GM11168 (cell line): Measurements from ENCODE around the gene ABHD8.

Experiments
- in situ Hi-C: fragments of 300-500 bp; cut with MboI; formaldehyde crosslinking; loops from one replicate; pipeline ENCODE4 v1.12.0; 2022; ENCODE audit warnings: low sequenced_read_pairs; ENCODE audit not compliant: unreplicated experiment

ABHD8 gene

DNA sequence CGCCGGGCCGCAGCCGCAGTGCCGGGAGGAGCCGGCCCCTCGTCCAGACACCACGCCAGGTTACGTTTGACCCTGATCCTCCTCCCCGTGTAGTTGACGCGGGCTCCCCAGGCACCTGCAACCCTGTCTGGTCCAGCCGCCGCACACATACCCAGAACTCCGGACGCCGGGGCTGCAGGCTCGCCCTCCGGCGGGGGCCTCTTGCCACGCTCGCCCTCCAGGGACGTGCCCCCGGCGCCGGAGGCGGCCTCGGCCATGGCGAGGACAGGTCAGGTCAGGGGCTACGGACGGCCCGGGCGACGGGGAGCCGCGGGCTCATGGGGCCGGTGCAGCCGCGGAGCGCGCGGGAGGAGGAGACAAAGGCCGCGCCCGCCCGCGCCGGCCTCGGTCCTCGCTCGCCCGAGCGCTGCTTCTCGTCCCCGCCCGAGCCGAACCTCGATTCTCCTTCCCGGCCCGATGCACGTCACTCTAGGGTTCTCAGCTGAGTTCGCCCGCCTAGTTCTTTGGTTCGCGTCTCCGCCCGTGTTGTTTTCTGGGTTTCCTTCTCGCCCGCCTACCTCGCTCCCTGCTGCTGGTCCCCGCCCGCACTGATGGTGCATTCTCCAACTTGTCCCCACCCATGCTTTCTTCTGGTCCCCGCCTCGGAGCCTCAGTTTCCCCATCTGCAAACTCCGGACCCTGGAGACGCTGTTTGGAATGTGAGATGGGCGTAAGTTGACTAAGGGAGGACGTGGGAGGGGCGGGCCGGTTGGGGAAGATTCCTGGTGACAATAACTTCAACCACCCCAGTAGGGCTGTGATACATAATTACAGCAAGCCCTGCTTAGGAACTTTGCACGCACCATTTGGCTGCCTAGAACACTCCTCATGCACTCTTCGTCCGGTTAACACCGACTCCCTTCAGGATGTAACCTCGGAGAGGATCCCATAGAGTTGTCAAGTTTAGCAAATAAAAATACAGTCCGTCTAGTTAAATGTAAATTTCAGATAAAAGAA lies 31.5 kb upstream of the ABHD8 start, which contains the start of gene ANO8:
ANO8 (minus strand) TSS at position 442 of the 996 bp plus-strand sequence; CDS start at position 257, 185 bp downstream.
- in situ Hi-C loops, result no loop called here

DNA sequence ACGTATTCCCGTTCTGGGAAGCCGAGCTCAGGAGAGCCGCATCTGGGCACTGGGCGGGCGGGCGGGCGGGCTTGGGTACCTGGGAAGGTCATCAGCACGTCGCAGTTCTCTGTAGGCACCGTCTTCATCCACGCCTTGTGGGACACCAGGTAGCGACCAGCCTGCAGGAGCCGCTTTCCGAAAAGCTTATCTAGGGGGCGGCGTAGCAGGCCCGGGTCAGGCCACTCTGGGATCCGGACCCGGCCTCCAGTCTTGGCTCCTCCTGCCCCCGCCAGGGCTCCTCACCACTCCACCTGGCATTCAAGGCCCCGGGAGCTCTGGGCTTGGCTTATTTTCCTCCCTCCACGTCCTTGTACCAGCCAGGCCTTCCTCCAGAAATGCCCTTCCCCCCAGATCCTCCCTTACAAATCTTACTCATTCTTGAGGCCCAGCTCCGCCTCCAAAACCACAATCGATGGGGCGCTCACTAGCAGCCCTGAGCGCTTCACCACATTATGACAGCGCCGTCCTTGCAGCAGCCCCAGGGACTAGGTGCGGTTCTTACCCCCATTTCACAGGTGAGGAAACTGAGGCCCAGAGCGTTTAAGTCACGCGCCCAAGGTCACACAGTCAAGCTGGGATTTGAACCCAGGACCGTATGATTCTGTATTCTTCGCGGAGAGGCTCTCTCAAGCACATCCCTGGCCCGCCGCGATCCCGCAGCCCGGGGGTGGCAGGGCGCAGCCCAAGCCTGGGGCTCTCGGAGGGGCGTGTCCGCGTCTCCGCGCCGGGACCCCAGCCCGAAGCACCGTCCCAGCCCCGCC lies 30.6 kb upstream of the ABHD8 start:
- in situ Hi-C loops, result no loop called here

DNA sequence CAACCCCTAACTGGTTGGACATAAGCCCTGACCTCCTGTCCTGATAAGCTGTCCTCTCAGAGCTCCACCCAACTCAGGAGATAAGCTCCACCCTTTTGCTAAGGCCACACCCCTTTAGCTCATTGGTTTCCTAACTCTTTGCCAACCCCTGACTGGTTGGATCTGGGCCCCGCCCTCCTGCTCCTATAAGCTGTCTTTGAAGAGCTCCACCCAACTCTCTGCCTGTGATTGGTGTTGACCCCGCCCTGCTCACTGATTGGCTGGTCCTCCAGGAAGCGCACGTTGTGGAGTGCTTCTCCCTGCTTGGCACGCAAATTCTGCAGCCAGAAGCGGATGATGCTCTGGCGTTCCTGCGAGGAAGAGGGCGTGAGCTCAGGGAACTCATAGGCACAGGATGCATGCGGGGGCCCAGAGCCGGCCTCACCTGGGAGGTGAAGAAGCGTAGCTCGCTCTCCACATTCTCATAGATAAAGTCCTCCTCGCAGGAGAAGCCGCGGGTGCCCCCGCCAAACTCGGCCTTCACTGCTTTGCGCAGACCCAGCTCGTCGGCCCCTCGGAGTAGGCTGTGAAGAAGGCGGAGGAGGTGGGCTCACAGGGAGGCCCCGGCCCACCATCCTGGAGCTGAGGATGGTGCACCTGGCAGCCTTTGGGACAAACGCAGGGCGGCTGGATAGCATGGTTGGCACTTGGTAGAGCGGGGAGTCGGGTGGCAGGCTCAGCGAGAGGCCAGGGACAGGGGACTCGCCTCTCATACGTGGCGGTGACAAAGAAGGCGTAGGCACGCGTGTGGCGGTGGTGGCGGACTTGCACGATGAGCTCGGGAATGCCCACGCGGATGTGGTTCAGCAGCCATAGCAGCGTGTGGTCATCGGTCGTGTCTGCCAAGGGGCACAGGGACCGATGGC lies 29.7 kb upstream of the ABHD8 start:
- in situ Hi-C loops, result no loop called here

DNA sequence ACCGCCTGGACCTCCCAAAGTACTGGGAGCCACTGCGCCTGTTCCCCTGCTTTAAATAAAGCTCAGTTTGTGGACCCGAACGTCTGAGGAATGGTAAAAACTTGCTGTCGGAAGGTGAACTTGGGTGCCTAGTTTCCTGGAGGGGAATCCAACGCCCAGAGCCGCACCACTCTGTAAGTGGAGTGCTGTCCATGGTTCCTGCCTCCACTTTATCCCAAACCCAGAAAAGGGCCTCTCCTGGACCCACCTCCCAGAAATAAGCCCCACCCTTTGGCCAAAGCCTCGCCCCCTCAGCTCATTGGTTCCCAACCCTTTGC lies 29.1 kb upstream of the ABHD8 start:
- in situ Hi-C loops, result no loop called here

DNA sequence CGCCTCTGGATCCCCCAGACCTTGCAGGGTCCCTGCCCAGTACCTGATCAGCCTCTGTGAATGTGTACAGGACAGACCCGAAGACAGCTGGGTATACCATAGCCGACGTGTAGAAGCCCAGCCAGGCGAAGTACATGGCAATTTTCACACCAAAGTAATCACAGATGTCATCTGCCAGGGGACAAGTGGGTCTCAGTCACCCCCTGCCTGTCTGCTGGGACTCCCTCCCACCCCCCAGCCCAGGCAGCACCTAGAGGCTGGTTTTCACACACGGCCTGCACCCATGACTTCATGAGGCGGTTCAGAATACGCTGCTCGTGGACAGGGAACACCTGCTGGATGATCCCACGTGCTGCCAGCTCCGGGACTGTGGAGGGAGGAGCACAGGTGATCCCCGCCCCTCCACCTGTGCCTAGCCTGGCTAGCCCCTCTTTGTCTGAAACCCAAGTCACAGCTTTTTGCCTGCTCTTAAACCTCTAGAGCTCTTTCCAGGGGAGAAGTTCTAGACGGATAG lies 27.9 kb upstream of the ABHD8 start:
- in situ Hi-C loops, result no loop called here

DNA sequence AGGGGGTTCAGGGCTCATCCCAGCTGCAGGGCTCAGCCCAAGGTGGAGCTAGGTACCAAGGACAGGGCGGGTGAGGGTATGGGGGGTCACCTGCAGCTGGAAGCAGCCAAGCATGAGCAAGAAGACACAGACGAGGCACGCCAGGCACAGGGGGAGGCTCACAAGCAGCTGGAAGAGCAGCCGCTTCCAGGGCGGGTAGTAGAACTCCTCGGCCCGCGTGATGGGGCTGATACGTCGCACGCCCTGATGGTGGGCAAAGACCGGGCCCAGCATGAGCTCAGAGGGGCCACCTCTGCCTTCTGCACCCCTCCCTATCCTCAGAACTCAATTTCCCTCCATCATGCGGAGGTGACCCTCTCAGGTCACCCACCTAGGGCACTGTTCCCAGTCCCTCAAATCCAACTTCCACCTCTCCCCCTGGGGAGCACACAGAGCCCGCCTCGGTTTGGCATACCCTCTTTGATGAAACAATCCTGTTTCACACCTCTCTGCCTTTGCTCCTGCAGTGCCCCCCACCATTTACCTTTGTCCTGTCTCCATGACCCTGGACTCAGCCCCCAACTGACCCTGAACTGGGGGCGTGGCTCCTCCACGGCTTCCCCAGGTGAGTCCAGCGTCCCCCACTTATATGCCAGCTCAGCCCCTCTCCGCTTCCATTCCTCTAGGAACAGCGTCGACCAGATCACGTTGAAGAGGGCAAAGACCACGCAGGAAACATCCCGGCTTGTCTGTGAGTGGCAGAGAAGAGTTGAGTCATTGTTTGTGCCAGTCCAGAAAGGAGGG lies 27.2 kb upstream of the ABHD8 start:
- in situ Hi-C loops, result no loop called here

DNA sequence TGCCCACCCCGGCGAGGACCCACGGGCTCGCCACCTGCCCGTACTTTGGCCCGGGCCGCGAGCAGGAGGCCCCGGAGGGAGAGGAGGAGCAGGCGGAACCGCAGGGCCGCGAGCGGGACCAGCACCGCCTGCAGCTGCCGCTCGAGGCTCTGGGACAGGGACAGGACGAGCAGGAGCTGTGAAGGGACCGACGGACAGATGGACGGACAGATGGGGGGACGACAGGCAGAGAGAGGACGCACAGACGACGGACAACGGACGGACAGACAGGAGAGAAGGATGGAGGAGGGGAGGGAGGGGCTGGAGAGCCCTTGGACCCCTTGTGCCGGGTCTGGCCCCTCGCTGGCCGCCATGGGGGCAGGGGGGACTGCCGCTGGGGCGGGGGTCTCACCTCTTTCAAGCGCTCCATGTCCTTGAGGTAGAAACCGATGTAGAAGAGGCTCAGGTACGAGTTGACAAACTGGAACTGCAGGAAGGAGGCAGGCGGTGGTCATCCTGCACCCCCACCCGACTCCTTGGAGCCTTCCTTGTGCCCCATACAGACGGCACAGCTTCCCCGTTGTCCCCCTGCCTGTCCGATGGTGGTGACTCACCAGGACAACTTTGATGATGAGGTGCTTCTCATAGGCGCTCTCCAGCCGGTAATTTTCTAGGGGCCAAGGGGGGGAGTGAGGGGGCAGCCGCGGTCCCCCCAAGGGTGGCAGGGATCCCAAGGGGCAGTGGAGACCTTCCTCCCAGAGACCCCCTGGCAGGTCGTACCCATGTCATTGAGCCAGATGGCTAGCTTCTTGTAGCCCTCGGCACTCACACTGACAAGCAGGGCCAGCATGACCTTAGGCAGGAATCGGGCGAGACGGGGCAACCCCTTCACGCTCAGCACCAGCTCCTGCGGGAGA lies 26.4 kb upstream of the ABHD8 start:
- in situ Hi-C loops, result no loop called here

DNA sequence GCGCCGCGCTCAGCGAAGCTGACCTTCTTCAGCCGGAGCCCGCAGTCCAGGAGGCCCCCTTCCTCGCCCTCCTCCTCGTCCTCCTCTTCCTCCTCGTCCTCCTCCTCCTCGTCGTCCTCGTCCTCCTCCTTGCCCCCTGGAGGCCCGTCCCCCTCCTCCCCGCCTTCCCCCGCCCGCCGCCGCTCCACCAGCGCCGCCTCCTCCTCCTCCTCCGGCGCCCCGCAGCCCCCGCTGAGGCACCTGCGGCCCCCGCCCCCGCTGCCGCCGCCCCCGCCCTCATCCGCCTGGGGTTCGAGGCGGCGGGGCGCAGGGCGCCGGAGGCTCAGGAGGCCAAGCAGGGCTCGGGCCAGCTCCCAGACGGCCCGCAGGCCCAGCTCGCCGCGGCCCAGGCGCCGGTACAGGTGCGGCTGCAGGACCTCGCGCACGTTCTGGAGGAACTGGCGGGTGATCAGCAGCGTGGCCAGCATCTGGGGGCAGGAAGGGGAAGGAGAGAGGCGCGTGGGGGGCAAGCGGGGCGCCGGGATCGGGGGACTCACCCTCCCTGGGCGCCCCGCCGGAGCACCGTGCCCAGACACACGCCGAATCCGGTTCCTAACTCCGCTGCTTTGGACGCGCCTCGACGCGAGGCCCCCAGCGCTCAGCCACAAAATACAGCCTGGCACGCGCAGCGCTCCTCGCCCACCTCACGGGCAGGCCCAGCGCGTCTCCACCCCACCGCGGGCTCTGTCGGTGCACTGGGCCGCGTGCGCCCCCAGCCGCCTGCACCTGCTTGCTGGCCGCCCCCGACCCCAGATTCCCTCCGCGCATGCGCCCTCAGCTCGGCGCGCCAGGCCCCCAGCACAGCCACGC lies 25.5 kb upstream of the ABHD8 start:
- in situ Hi-C loops, result no loop called here

DNA sequence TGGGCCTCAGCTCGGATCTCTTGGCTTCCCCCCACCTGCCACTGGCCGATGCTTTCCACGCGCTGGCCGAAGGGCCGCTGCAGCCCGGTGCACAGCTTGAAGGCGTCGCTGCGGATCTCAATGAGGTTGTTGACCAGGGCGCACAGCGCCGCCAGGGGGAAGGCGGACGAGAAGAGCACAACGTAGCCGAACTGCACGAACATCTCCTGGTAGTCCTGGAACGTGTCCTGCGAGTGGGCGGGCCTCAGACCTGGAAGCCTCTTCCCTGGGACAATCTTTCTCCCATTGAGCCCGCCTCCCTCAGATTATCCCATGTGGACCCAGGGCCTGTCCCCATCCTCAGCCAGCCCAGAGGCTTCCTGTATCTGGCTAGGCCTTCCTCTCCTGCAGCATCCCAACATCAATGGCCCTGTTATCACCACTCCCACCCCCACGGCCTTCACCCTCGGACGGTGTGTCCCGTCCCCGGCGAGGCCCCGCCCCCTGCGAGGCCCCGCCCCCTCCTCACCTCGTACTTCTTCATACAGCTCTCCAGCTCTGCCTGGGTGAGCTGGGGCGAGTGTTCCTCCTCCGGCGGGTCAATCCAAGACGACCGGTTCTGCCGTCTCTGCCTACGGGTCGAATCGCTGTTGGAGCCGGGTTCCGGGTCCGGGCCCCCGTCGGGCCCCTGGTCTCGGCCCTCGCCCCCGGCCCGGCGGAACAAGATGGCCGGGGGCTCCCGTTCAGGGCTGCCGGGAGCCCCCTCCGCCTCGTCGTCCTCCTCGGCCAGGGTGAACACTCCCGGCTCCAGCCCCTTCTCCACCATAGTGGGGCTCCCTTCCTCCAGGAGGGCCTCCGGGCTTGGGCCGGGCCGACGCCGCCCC lies 24.7 kb upstream of the ABHD8 start:
- in situ Hi-C loops, result no loop called here

DNA sequence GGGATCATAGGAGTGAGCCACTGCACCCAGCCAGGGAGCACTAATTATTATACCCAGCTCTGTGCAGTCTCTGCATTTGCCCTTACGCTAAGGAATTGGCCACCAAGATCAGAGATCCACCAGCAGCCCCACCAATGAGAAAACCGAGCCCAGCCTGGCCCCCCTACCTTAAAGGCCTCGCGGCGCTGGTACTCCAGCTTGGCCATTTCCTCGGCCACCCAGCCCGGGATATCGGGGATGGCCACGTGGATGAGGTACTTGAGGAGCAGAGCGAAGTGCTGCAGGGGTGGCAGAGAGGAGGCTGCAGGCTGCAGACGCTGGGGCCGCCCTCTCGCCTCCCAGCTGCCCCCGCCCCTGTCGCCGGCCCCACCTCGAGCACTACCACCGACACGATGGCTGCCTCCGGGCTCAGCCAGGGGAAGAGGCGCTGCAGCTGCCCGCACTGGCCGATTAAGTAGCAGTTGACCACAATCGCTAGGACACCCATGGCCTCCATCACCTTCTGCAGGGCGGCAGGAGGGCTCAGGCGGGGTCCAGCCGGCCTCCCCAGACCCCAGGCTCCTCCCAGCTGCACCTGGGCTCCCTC lies 23.9 kb upstream of the ABHD8 start:
- in situ Hi-C loops, result no loop called here

DNA sequence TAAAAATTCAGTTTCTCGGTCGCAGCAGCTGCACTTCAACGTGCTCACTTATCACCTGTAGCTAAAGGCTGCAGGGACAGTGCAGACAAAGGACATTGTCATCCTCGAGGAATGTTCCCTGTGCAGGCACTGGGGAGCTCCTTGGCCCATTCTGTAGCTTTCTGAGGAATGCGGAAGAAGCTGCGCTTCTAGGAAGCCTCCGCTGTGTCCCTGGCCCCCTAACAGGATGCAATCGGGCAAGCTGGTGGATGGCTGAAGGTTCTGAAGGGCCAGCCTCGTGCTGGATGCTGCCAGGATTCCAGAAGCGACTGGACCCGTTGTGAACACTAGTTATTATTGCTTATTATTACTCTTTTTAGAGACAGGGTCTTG lies 23.4 kb upstream of the ABHD8 start:
- in situ Hi-C loops, result no loop called here

DNA sequence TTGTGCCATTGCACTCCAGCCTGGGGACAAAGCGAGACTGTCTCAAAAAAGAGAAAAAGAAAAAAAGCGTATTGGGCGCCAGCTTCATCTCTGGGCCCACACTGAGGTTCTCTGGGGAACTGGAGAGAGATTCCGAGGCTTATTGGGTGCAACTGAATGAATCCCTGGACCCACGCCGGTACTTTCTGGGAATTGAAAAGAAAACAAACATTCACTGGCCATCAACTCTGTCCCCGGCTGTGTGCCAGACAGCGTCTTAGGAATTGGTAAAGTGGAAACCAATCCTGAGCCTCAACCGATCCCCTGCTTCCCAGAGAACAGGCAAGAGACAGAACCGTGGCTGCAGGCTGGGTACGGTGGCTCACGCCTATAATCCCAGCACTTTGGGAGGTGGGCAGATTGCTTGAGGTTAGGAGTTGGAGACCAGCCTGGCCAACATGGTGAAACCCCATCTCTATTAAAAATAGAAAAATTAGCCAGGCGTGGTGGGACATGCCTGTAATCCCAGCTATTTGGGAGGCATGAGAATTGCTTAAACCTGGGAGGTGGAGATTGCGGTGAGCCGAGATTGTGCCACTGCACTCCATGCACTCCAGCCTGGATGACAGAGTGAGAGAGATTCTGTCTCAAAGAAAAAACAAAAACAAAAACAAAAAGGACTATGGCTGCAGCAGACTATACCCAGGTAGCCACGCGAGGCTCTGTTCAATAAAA lies 22.8 kb upstream of the ABHD8 start:
- in situ Hi-C loops, result no loop called here

DNA sequence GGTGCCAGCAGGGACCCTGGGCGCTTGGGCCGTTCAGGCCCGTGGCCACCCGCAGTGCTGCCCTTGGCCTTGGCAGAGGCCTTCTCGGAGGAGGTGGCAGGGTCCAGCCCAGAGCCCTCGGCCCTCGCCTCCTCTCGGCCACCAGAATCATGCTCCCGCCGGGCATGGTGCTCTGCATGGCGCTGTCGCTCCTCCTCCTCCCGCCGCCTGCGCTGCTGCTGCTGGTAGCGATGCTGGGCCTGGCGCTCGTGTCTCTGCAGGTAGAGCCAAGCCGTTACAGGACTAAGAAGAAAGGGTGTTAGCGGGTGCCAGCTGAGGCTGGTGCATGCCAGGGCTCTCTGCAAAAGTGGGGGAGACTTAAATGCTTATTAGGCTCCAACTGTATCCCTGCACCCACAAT lies 21.9 kb upstream of the ABHD8 start:
- in situ Hi-C loops, result no loop called here

DNA sequence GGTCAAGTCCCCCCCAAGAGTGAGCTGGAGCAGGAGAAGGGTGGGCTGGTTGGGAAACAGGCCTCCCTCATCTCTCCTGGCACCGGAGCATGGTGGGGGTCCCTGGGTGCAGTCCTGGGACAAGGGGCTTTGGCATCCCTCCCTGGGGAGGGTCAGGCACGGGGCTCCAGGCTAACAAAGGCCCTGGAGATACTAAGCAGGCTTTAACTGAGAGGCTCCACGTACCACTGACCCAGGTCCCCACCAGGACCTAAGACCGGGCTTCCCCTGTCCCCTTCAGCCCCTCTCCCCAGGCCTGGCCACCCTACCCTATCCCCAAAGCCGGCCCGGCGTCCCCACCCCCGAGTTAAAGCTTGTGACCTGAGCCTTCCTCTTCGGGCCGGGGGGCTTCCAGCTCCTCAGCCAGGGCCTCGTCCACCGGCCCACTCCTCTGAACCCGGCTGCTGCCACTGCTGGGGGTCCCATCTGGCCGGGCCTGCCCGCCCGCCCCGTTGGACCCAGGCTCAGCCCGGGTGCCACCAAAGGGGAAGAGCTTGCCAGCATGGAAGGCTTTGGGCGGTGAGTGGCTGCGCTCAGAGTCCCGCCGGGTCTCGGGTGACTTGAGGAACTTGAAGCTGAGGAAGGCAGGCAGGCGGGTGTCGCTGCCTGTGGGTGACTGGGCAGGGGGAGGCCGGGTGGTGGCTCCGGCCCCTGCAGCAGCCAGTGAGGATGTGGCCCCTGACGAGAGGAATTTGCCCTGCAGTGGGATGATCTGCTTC lies 21.3 kb upstream of the ABHD8 start:
- in situ Hi-C loops, result no loop called here

DNA sequence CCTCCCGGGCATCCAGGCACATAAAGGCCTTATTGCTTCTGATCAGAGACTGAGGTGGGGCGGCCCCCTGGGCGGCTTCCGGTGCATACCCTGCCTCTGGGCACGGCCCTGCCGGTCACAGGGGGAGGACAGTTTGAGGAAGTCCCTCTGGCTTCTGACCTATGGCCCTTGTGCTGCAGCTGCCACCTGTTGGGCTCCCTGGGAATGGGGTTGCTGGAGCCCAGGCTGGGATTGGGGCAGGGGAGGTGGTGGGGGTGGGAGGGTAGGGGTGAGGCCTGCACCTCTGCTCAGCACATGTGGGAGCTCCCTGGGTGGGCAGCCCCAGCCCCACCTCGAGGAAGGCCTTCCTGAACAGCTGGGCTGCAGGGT lies 20.7 kb upstream of the ABHD8 start:
- in situ Hi-C loops, result no loop called here
